HG02571 (cell line): ENCODE data around the gene MAP4K5.
"Not testable (repeated sequence)": the region's sequence is repeated elsewhere in the genome, so short reads cannot be mapped to it uniquely, and the experiment has no call there.

Source experiments
- ATAC-seq: cut with Tn5 transposase; IDR thresholded peaks from one replicate; pipeline ENCODE4 v1.9.1; 2021; ENCODE audit warnings: mild to moderate bottlenecking, moderate library complexity; ENCODE audit not compliant: unreplicated experiment

Gene MAP4K5

GRCh38 chr14:50532502-50533240, at the start of gene MAP4K5:
MAP4K5 (minus strand) TSS chr14:50532569; CDS start chr14:50532049, 520 bp downstream.
- peak; percentile 96 for ATAC-seq

GRCh38 chr14:50578433-50578832, 46.1 kb upstream of the MAP4K5 start:
- no peak for ATAC-seq

GRCh38 chr14:50577982-50578381, 45.6 kb upstream of the MAP4K5 start:
- no peak for ATAC-seq

GRCh38 chr14:50575769-50576168, 43.4 kb upstream of the MAP4K5 start:
- ATAC-seq, result no peak

- no peak for ATAC-seq
Measured at GRCh38 chr14:50573862-50574261, 41.5 kb upstream of the MAP4K5 start.

- no peak for ATAC-seq
Measured at GRCh38 chr14:50569714-50570274, 37.4 kb upstream of the MAP4K5 start.

- ATAC-seq, result no peak
Measured at GRCh38 chr14:50562841-50563240, 30.5 kb upstream of the MAP4K5 start.

GRCh38 chr14:50560931-50561285, 28.5 kb upstream of the MAP4K5 start:
- peak; percentile 9 for ATAC-seq

- peak; percentile 54 for ATAC-seq
Measured at GRCh38 chr14:50559990-50560930, 27.9 kb upstream of the MAP4K5 start, which contains the start of gene ATL1. ATL1 (plus strand) TSS chr14:50560145; CDS start chr14:50560266, 121 bp downstream.

GRCh38 chr14:50552796-50553195, 20.4 kb upstream of the MAP4K5 start:
- not testable (repeated sequence) for ATAC-seq

GRCh38 chr14:50551877-50552276, 19.5 kb upstream of the MAP4K5 start:
- ATAC-seq, result no peak

- ATAC-seq, result no peak
Measured at GRCh38 chr14:50550294-50550693, 17.9 kb upstream of the MAP4K5 start.

GRCh38 chr14:50545618-50546017, 13.2 kb upstream of the MAP4K5 start:
- ATAC-seq, result no peak

GRCh38 chr14:50544911-50545310, 12.5 kb upstream of the MAP4K5 start:
- no peak for ATAC-seq

- no peak for ATAC-seq
Measured at GRCh38 chr14:50542941-50543418, 10.6 kb upstream of the MAP4K5 start.

GRCh38 chr14:50541159-50541567, 8.8 kb upstream of the MAP4K5 start:
- no peak for ATAC-seq

GRCh38 chr14:50539051-50539450, 6.7 kb upstream of the MAP4K5 start:
- no peak for ATAC-seq

- ATAC-seq, result not testable (repeated sequence)
Measured at GRCh38 chr14:50538034-50538433, 5.7 kb upstream of the MAP4K5 start.

GRCh38 chr14:50534997-50535396, 2.6 kb upstream of the MAP4K5 start:
- no peak for ATAC-seq

GRCh38 chr14:50534416-50534815, 2.0 kb upstream of the MAP4K5 start:
- no peak for ATAC-seq

- no peak for ATAC-seq
Measured at GRCh38 chr14:50533806-50534205, 1.4 kb upstream of the MAP4K5 start.
